Endothelial cell (in vitro differentiated cells): ENCODE measurements around the gene RNF13. TPM values are rescaled to one million over a fixed set of nuclear protein-coding genes. Genes with fewer than 3 reads are reported as not detected.
"Not testable (repeated sequence)": the region's sequence is repeated elsewhere in the genome, so short reads cannot be mapped to it uniquely, and the experiment has no call there.

Experiments
- DNase-seq: peaks from one replicate; pipeline ENCODE4 v3.0.0; 2021; ENCODE audit warnings: low spot score
- H3K27ac Mint-ChIP-seq: one replicate; pipeline ENCODE4 v1.8.0; 2021; ENCODE audit warnings: mixed read lengths, inconsistent platforms; ENCODE audit not compliant: unreplicated experiment
- H3K27me3 Mint-ChIP-seq: one replicate; pipeline ENCODE4 v1.8.0; 2021; ENCODE audit warnings: mild to moderate bottlenecking, moderate library complexity, mixed read lengths, inconsistent platforms; ENCODE audit not compliant: unreplicated experiment
- H3K36me3 Mint-ChIP-seq: one replicate; pipeline ENCODE4 v1.8.0; 2021; ENCODE audit warnings: mild to moderate bottlenecking, low read depth, mixed read lengths, inconsistent platforms; ENCODE audit not compliant: unreplicated experiment
- H3K4me1 Mint-ChIP-seq: one replicate; pipeline ENCODE4 v1.8.0; 2021; ENCODE audit warnings: mild to moderate bottlenecking, mixed read lengths, inconsistent platforms; ENCODE audit not compliant: unreplicated experiment
- H3K4me3 Mint-ChIP-seq: one replicate; pipeline ENCODE4 v1.8.0; 2021; ENCODE audit warnings: mild to moderate bottlenecking, mixed read lengths, inconsistent platforms; ENCODE audit not compliant: unreplicated experiment
- H3K9me3 Mint-ChIP-seq: one replicate; pipeline ENCODE4 v1.8.0; 2021; ENCODE audit warnings: mixed read lengths, inconsistent platforms; ENCODE audit not compliant: unreplicated experiment
- total RNA-seq: library from RNA; stranded (reverse); fragmentation: NEBNext Ultra II Directional; extraction: Animal tissue kit (Norgen Biotek cat#: 25700); gene quantifications from one replicate; pipeline ENCODE4 v1.2.1, GENCODE V29; 2021; ENCODE audit not compliant: unreplicated experiment
- TF ChIP-seq, protein P1 (sequence below): fragments of 200-600 bp; sonication (generic); IDR thresholded peaks from one replicate; pipeline ENCODE4 v1.5.0; 2021; ENCODE audit warnings: antibody characterized with exemption; ENCODE audit not compliant: unreplicated experiment

Gene RNF13
- total RNA-seq, 1 donor from 2014 or later: 30.7 TPM

DNA sequence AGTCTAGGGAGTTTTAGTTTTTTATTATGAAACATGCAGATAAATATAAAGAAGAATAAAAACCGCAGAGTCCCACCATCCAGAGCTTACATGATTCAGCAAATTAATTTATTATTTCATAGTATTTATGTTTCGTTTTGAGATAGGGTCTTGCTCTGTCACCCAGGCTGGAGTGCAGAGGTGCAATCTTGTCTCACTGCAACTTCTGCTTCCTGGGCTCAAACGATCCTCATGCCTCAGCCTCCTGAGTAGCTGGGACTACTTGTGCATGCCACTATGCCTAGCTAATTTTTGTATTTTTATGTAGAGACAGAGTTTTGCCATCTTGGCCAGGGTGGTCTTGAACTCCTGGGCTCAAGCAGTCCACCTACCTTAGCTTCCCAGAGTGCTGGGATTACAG lies 13.6 kb downstream of the RNF13 start:
- Mint-ChIP-seq H3K4me1 (no peaks in the 10 kb centered on the region), H3K27me3 (no peaks in the 10 kb centered on the region), H3K36me3 (peaks cover 4% of the 10 kb centered on the region), H3K9me3 (no peaks in the 10 kb centered on the region), H3K27ac (no peak overlapping the region), H3K4me3 (no peak overlapping the region)
- no peak for DNase-seq
- TF ChIP-seq, protein P1, sequence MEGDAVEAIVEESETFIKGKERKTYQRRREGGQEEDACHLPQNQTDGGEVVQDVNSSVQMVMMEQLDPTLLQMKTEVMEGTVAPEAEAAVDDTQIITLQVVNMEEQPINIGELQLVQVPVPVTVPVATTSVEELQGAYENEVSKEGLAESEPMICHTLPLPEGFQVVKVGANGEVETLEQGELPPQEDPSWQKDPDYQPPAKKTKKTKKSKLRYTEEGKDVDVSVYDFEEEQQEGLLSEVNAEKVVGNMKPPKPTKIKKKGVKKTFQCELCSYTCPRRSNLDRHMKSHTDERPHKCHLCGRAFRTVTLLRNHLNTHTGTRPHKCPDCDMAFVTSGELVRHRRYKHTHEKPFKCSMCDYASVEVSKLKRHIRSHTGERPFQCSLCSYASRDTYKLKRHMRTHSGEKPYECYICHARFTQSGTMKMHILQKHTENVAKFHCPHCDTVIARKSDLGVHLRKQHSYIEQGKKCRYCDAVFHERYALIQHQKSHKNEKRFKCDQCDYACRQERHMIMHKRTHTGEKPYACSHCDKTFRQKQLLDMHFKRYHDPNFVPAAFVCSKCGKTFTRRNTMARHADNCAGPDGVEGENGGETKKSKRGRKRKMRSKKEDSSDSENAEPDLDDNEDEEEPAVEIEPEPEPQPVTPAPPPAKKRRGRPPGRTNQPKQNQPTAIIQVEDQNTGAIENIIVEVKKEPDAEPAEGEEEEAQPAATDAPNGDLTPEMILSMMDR: no peak

DNA sequence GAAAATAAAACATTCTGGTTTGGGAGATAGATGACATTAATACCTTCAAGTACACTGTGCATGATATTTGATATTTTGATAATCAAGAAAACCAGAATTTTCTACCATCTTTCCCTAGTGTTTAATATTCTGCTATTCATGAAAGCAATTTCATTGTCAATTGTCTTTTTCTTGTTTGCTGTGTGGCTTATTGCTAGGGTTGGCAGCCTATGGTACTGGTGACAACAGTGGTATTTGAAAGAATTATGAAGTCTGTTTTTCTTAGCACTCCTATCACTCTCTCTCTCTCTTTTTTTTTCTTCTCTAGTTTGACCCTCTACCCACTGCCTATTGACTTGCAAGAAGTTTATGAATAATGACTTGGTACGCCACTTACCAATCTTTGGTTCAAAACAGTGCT lies 15.4 kb downstream of the RNF13 start:
- no peak overlapping the region for H3K4me3 Mint-ChIP-seq
- no peak overlapping the region for H3K27ac Mint-ChIP-seq
- TF ChIP-seq, protein P1: no peak
- H3K27me3 Mint-ChIP-seq: no peaks in the 10 kb centered on the region
- peaks cover 4% of the 10 kb centered on the region for H3K9me3 Mint-ChIP-seq
- H3K36me3 Mint-ChIP-seq: peaks cover 18% of the 10 kb centered on the region
- no peak for DNase-seq
- H3K4me1 Mint-ChIP-seq: no peaks in the 10 kb centered on the region

DNA sequence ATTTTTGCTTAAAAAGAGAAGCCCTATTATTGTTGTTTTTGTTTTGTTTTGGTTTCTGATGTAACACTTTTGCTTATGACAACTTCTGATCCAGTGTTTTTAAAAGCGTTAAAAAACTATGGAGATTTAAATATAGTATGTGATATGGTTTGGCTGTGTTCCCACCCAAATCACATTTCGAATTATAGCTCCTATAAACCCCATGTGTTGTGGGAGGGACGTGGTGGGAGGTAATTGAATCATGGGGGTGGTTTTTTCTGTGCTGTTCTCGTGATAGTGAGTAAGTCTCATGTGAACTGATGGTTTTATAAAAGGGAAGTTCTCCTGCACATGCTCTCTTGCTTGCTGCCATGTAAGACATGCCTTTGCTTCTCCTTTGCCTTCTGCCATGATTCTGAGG lies 16.6 kb downstream of the RNF13 start:
- not testable (repeated sequence) for DNase-seq, H3K27me3 Mint-ChIP-seq, H3K4me3 Mint-ChIP-seq, H3K4me1 Mint-ChIP-seq, H3K27ac Mint-ChIP-seq
- Mint-ChIP-seq H3K9me3 (peaks cover 11% of the 10 kb centered on the region), H3K36me3 (peaks cover 21% of the 10 kb centered on the region)

DNA sequence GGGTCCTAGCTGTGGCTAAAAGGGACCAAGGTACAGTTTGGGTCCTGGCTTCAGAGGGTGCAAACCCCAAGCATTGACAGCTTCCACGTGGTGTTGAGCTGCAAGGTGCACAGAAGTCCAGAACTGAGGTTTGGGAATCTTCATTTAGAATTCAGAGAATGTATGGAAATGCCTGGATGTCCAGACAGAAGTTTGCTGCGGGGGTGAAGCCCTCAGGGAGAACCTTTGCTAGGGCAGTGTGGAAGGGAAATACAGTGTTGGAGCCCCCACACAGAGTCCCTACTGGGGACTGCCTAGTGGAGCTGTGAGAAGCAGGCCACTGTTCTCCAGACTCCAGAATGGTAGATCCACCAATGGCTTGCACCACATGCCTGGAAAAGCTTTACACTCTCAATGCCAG lies 17.9 kb downstream of the RNF13 start:
- no peaks in the 10 kb centered on the region for H3K27me3 Mint-ChIP-seq
- peaks cover 15% of the 10 kb centered on the region for H3K9me3 Mint-ChIP-seq
- H3K27ac Mint-ChIP-seq: no peak overlapping the region
- DNase-seq: no peak
- no peak overlapping the region for H3K4me3 Mint-ChIP-seq
- peaks cover 25% of the 10 kb centered on the region for H3K36me3 Mint-ChIP-seq
- no peaks in the 10 kb centered on the region for H3K4me1 Mint-ChIP-seq
- TF ChIP-seq, protein P1: no peak

DNA sequence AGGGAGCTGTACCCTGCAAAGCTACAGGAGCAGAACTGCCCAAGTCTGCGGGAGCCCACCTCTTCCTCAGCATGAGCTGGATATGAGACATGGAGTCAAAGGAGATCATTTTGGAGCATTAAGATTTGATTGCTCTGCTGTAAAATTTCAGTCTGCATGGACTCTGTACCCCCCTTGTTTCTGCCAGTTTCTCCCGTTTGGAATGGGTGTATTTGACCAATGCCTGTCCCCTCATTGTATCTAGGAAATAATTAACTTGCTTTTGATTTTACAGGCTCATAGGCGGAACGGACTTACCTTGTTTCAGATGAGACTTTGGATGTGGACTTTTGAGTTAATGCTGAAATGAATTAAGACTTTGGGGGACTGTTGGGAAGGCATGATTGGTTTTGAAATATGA lies 18.3 kb downstream of the RNF13 start:
- DNase-seq: no peak
- Mint-ChIP-seq H3K36me3 (peaks cover 25% of the 10 kb centered on the region), H3K27me3 (no peaks in the 10 kb centered on the region)

More for the DNA sequence above, 18.3 kb downstream of the RNF13 start:
- Mint-ChIP-seq H3K4me3 (no peak overlapping the region), H3K4me1 (no peaks in the 10 kb centered on the region), H3K27ac (no peak overlapping the region), H3K9me3 (peaks cover 15% of the 10 kb centered on the region)
- TF ChIP-seq, protein P1: no peak
